Stimulated activated CD4-positive, alpha-beta T cell treated with anti-CD3 and anti-CD28 coated beads, Interleukin-1b, Interleukin-23, amount 100 ng/mL, for 48 hours (primary cell): ENCODE measurements around the gene ADCY6.

Experiments used
- DNase-seq: peaks from one replicate; pipeline ENCODE4 v3.0.0-alpha.2; 2020

Gene ADCY6

GRCh38 chr12:48788854-48789775 is at the start of gene ADCY6:
TSS of gene ADCY6 (minus strand) at chr12:48789089. CDS start at chr12:48783434, 5,655 bp downstream.
- no peak for DNase-seq

DNA sequence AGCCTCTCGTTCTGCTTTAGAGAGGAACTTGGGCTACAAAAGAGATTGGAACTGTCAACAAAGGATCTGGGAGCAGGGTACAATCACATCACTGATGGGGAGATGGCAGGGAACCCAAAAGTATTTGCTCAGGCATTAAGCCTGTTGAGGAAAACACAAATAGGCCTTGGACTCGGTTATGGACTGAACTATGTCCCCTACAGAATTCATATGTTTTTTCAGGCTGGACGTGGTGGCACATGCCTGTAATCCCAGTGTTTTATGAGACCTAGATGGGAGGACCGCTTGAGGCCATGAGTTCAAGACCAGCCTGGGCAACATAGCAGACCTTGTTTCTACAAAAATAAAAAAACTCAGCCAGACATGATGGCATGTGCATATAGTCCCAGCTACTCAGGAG is 49.2 kb upstream of the ADCY6 start:
- no peak for DNase-seq

DNA sequence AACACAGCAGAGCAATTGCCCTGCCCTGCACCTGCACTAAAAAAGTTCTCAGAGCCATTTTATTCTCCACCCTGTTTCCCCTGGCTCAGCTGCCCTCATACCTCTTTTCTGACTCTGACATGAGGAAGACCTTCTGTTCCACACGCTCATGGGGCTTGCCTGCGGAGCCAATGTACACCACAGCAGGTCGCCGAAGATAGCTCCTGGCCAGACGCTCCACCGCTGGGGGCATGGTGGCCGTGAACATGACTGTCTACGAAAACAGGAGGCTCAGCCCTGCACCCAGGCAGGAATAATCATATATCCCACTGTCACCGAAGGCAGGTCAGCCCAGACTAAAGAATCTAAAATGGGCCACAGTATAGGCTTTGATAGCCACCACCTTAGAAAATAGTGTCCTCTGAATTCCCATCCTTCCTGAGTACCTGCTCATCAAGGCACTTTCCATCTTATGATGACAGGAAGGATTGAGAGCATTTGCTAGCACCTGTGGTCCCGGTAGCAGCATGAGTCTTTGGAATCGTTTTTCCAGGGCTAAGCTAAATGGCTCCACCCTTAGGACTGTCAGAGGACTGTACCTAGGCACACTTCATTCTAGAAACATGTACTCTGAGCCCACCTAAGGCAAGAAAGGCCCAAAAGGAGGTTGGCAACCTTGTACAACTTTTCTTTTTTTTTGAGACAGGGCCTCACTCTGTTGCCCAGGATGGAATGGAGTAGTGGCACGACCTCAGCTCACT is 43.6 kb upstream of the ADCY6 start:
- DNase-seq = no peak

DNA sequence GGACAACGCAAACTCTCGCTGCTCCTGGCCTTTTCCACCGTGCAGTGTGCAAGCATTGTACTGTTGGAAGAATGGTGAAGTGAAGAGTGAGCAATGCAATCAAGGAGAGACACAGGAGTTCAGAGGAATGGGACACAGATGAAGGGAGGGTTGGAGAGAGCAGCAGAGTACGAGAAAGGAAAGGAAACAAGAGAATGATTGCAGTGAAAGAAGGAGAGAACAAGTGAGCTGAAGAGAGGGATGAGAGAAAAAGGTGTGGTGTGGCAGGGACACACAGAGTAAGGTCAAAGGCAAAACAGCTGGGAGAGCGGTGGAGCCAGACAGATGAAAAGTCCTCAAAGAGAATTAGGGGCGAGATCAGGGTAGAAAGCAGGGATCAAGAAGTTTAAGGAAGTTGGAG is 42.4 kb upstream of the ADCY6 start:
- DNase-seq = no peak

DNA sequence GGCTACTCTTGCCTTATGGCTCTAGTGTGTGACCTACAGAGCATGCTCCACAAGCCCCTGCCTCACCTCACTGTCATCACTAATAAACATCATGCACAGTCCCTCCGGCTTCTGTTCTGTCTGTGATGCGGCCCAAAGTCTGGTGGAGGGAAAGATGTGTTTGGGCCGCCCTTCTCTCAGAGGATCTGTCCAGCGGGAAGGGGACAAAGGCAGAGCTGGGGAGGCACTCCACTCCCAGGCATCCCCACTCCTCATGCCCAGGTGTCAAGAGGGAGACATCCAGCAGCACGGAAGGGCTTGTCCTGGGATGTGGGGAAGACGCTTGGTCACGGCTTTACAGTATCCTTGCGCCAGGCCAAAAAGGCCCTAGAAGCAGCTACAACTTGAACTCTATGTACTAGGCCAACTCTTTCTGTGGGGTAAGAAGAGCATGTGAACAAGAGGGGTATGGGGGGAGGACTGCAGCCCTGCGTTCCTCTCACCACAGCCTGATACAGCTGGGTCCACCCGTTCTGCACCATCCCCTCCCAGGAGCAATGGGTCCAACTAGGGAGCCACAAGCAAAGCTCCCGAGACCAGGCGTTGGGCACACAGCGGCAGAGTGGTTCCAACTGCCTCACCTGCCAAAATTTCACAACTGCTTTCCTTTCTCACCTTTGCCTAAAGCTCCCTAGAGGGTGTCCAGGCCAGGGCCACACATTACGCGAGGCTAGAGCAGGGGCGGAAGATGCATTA is 40.1 kb upstream of the ADCY6 start:
- DNase-seq = no peak

GRCh38 chr12:48828293-48828692 is 39.4 kb upstream of the ADCY6 start:
- no peak for DNase-seq

DNA sequence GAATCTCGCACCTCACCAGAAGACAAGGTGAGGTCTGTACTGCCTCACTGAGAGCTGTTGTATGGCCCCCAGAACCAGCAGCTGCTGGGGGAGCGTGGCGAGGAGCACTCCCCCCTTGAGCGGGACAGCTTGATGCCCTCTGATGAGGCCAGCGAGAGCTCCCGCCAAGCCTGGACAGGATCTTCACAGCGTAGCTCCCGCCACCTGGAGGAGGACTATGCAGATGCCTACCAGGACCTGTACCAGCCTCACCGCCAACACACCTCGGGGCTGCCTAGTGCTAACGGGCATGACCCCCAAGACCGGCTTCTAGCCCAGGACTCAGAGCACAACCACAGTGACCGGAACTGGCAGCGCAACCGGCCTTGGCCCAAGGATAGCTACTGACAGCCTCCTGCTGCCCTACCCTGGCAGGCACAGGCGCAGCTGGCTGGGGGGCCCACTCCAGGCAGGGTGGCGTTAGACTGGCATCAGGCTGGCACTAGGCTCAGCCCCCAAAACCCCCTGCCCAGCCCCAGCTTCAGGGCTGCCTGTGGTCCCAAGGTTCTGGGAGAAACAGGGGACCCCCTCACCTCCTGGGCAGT is 38.7 kb upstream of the ADCY6 start:
- no peak for DNase-seq

GRCh38 chr12:48827026-48827425 is 38.1 kb upstream of the ADCY6 start:
- DNase-seq = no peak

DNA sequence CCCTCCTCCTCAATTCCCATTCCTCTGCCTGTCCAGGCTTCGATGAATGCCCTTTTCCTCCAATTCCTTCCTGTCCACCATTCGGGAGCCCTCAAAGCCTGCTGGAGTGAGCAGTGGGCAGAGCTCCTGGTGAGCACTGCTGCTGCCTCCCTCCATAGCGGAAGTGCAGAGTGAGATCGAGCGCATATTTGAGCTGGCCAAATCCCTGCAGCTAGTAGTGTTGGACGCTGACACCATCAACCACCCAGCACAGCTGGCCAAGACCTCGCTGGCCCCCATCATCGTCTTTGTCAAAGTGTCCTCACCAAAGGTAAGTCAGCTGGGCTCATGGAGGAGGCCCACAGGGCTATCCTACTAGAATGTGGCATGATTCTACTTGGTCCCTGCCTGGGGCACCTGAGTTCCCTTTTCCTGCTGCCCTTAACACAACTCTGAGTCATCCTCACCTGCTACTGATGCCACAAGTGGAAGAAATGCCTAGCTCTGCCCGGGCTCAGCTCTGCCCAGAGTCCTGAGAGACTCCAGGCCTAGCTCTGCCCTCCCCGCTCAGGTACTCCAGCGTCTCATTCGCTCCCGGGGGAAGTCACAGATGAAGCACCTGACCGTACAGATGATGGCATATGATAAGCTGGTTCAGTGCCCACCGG is 37.4 kb upstream of the ADCY6 start:
- DNase-seq = no peak

GRCh38 chr12:48824905-48825304 is 36.0 kb upstream of the ADCY6 start:
- DNase-seq = no peak

GRCh38 chr12:48824112-48824511 is 35.2 kb upstream of the ADCY6 start:
- DNase-seq = no peak

DNA sequence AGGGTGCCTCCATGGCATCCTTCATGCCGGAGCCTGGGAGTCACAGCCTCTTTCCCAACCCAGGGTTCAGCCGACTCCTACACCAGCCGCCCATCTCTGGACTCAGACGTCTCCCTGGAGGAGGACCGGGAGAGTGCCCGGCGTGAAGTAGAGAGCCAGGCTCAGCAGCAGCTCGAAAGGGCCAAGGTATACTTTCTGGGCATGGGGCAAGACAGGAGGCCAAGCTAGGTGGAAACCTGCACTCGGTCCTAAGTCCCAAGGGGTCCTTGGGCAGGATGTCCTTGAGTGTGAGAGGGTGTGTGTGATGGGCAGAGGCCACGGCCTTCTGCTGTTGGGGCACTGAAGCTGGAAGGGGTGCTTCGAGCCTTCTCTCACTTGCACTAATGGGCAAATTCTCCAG is 34.4 kb upstream of the ADCY6 start:
- DNase-seq = no peak

DNA sequence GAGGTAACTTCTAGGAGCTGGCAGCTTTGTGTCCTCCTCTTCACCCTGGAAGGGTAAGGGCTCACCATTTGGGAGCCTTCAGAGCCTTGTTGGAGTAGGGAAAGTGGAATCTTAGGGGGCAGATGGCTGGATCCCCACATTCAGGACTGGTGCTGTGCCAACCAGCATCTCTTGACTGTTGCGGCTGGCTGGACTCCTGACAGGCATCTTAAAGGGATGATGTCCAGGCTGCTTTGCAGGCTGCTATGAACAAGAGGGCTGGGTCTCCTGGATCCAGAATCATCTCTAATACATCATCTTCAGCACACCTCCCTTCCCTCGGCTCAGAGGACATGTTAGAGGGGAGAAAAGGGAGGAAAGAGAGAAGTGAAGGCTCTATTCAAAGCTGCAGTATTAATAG is 33.8 kb upstream of the ADCY6 start:
- no peak for DNase-seq

DNA sequence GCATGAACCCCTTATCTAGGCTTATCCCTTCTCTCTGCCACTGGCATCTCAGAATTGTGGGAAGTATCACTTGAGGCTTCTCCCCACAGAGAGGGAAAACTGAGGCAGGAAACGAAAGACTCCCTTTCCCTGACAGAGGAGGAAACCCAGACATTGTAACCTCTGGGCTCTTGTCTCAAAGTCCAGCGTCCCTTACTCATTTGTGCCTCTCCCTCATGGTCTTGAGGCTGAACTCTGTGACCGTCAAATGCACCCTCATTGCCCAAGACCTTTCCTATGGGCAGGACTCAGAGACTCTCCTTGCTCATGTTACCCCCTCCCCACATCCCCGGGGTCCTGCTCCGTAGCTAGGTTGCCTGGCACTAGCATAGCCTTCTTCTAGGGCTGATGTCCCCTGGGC is 33.2 kb upstream of the ADCY6 start:
- DNase-seq = no peak

DNA sequence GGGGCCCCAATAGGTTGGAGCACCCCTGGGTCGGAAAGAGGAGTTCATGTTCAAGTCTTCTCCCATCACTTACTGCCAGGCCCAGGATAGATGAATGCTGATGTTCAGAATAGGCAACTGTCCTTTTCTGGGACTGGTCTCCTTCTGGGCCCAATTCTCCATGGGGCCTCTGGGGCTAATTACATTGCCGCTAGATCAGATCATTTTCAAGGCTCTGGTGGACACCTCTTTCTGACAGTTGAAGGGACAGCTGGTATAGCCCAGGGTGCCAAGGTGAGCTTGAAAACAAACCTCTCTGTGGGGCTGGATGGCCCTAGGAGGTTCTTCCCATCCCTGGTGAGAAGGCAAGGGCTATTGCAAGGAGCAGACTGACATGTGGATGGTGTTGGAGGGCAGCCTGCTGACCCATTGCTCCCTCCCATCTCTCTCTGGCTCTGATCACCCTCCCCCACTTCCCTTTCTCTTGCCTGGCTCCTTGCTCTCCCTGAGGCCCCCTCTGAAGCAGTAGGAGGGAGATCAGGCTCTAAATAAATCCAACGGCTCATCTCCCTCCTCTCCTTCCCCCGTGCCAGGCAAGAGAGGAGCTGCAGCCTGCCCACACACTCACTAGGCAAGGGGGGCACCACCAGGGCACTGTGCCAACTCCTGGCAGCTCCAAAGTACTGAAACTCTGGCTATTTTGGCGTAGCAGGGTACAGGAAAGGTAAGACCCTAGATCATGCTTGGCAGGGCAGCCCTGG is 31.3 kb upstream of the ADCY6 start:
- DNase-seq = no peak

DNA sequence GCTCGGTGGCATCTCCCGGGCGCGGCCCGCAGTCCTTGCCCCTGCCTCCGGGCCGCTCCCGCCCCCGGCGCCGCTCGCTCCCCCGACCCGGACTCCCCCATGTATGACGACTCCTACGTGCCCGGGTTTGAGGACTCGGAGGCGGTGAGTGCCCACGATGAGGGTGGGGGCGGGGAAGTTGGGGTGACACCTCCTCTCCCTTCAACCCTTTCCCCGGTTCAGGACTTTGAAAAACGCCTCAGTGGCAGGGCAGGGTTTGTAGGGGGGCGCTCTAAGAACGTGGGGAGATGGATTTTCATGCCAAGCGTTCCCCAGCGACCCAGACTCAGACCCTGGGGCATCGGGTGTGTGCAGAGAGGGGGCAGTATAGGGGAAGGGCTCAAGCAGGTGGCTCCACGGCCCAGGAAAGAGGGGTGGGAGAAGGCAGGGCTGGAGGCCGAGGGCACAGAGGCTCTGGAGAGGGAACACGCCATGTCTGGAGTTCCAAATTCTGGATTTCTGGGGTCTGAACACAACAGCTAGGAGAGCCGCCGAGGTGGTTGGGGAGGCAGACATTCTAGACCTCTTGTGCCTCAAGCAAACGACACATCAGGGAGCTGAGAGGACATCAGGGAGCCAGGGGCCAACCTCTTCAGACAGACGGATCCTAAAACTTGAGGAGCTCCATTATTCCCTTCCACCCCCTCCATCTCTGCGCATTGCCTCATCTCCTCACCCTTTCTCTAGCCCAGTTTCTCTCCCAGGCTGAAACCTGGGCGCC is 30.1 kb upstream of the ADCY6 start:
- no peak for DNase-seq

DNA sequence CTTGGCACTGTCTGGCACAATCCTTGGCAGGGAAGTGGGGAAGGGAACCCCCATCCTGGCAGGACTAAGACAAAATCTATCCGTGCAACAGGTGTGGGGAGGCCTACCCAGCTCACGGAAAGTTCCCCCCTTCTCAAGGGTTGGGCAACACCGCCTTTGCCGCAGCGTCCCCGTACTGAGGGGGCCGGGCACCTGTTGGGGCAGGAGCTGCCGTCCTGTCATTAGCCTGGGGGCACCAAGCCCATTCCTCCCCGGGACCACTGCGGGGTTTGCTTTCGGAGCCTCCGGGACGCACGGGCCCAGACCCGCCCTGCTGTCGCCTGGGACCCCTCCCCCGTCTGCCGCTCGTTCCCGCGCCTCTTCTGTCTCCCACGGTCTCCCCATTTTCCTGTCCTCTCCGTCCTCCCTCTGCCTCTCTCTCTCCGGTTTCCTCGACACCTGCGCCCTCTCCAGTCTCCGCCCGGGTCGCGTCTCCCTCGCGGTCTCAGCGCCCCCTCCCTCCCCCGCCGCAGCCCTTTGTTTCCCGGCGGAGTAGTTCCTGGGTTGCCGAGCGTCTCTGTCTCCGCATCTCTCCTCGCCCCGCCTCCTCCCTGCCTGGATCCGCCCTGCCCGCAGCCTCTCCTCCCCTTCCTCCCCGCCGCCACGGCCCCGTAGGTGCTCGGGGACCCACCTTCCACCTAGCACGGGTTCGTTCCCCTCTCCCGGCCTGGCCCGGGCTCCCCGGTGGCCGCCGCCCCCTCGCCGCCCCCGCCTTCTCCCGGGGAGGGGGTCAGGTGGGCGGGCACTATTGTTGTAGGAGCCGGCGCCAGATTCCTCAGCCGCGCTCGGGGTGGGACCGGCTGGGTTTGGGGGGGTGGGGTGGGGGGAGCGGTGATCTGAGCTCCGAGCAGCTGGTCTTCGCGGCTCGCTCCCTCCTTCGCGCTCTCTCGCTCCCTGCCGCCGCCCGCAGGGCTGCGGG is 29.3 kb upstream of the ADCY6 start, which contains the start of gene CACNB3:
Gene CACNB3, plus strand, starts transcription at position 624 of the 958 bp plus-strand sequence. CDS start 434 bp downstream, outside the sequence.
- peak; percentile 70 for DNase-seq

GRCh38 chr12:48816143-48816854 is 27.4 kb upstream of the ADCY6 start:
- no peak for DNase-seq
